Astrocyte of the spinal cord (primary cell): ENCODE data around the gene DNM3.

Experiments
- DNase-seq: peaks from one replicate; pipeline ENCODE4 v3.0.0; 2011; ENCODE audit warnings: low read depth, low spot score
- H3K4me3 ChIP-seq: 2 replicates; pipeline ENCODE4 v1.5.1; 2011; ENCODE audit warnings: low read depth, mild to moderate bottlenecking, low read length, moderate library complexity
- CTCF ChIP-seq: IDR thresholded peaks from 2 replicates; pipeline ENCODE4 v1.5.1; 2012; ENCODE audit warnings: low read depth, mild to moderate bottlenecking, low read length, inconsistent platforms
- in situ Hi-C: cut with HindIII; loops from 2 replicates; pipeline ENCODE4 v1.10.0; 2017; ENCODE audit warnings: low sequenced_read_pairs

The DNM3 gene

GRCh38 chr1:172137703-172138454 lies 296.6 kb downstream of the DNM3 start:
- no peak overlapping the region for H3K4me3 ChIP-seq
- in situ Hi-C loops: no loop called here
- DNase-seq: no peak
- no peak for TF ChIP-seq CTCF

GRCh38 chr1:172138634-172139033 lies 297.3 kb downstream of the DNM3 start:
- in situ Hi-C loops: no loop called here
- DNase-seq: no peak

GRCh38 chr1:172139196-172139595 lies 297.9 kb downstream of the DNM3 start:
- TF ChIP-seq CTCF: no peak
- H3K4me3 ChIP-seq: no peak overlapping the region
- no peak for DNase-seq
- in situ Hi-C loops: no loop called here

More at GRCh38 chr1:172138634-172139033, 297.3 kb downstream of the DNM3 start:
- TF ChIP-seq CTCF: no peak
- no peak overlapping the region for H3K4me3 ChIP-seq

GRCh38 chr1:172140072-172140471 lies 298.8 kb downstream of the DNM3 start:
- no peak overlapping the region for H3K4me3 ChIP-seq
- no peak for DNase-seq
- in situ Hi-C loops: no loop called here
- no peak for TF ChIP-seq CTCF

GRCh38 chr1:172140591-172140990 lies 299.3 kb downstream of the DNM3 start:
- DNase-seq: no peak
- no peak for TF ChIP-seq CTCF
- no peak overlapping the region for H3K4me3 ChIP-seq
- in situ Hi-C loops: no loop called here

GRCh38 chr1:172141341-172141881 lies 300.1 kb downstream of the DNM3 start:
- peak overlapping the region; percentile 41 for H3K4me3 ChIP-seq
- in situ Hi-C loops: no loop called here
- no peak for TF ChIP-seq CTCF
- DNase-seq: no peak
